GM10266 (cell line): ENCODE data around the gene SAXO1.
"Not testable (repeated sequence)": the region's sequence is repeated elsewhere in the genome, so short reads cannot be mapped to it uniquely, and the experiment has no call there.

ENCODE experiments used
- DNase-seq: peaks from one replicate; pipeline ENCODE4 v3.0.0; 2012; ENCODE audit errors: extremely low spot score
- CTCF ChIP-seq: IDR thresholded peaks from 2 replicates; pipeline ENCODE4 v1.5.1; 2012; ENCODE audit warnings: mild to moderate bottlenecking, low read depth; ENCODE audit not compliant: control insufficient read depth, insufficient read depth; ENCODE audit errors: missing control alignments

SAXO1 gene

DNA sequence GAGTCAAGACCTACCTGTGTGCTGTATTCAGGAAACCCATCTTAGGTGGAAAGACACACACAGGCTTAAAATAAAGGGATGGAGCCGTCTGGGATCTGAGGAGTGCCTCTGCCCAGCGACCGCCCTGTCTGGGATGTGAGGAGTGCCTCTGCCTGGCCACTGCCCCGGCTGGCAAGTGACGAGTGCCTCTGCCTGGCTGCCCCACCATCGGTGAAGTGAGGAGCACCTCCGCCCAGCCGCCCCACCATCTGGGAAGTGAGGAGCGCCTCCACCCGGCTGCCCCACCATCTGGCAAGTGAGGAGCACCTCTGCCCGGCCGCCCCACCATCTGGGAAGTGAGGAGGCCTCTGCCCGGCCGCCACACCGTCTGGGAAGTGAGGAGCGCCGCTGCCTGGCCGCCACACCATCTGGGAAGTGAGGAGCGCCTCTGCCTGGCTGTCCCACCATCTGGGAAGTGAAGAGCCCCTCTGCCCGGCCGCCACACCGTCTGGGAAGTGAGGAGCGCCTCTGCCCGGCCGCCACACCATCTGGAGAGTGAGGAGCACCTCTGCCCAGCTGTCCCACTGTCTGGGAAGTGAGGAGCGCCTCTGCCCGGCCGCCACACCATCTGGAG is 33.7 kb downstream of the SAXO1 start:
- no peak for TF ChIP-seq CTCF
- no peak for DNase-seq

DNA sequence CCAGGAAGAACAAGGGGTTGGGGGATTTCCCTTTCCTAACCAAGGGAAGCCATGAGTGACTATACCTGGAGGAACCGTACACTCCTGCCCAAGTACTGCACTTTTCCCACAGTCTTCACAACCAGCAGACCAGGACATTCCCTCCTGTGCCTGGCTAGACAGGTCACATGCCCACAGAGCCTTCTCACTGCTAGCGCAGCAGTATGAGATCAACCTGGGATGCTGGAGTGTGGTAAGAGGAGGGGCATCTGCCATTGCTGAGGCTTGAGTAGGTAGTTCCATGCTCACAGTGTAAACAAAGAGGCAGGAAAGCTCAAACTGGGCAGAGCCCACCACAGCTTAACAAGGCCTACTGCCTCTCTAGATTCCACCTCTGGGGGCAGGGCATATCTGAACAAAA is 35.9 kb downstream of the SAXO1 start:
- no peak for TF ChIP-seq CTCF
- DNase-seq, result no peak

- no peak for TF ChIP-seq CTCF
These were observed 36.8 kb downstream of the SAXO1 start for GRCh38 chr9:18996211-18996610.

DNA sequence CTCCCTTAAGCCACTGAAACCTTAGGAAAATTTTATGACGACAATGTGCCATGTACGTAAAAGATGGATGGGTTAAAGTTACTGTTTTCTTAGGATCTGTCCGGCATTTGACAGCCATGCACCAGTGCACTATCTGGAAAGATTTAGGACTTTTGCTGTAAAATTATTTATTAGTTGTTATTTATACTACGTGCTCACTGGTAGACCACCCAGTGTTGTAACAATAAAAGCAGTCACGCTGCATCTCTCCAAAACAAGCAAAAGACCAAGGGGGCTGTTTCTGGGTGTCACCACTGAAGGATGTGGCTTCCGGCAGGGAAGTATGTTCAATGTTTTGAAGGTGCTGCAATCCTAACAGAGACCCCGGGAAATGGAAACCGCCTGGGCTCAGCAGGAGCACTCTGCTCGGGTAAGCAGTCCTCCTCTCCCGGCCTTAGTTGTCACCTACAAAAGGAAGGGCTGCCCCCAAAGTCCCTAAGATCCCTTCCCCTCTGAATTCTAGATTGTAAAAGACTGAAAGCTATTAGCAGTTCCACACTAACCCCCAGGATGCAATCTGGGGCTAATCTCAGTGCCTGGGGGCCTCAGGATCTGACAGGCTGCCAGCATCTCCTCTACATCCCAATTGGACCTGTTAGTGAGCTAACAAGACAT is 38.6 kb downstream of the SAXO1 start:
- no peak for DNase-seq
- TF ChIP-seq CTCF, result no peak

More at GRCh38 chr9:18996211-18996610, 36.8 kb downstream of the SAXO1 start:
- DNase-seq, result no peak

- DNase-seq, result not testable (repeated sequence)
These were observed 41.8 kb downstream of the SAXO1 start for GRCh38 chr9:18991197-18991596.

- DNase-seq, result no peak
- no peak for TF ChIP-seq CTCF
These were observed 42.5 kb downstream of the SAXO1 start for GRCh38 chr9:18990494-18990893.

DNA sequence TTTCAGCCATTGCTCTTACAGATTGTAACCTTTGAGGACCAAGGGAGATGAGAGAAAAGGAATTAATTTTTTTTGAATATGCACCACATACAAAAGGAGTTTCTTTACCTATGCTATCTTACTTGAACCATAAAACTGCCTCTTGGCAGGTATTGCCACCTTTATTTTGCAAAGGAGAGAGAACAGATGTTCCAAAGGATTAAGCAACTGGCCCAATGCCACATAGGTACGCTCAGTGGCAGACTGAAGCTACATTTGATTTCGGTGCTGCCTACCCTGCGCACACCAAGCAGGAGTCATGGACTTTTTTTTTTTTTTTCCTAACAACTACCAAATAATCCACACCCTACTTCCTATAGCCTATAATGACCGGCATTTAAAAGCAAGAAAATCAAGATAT is 43.1 kb downstream of the SAXO1 start:
- DNase-seq, result no peak

More for the DNA sequence above, 43.1 kb downstream of the SAXO1 start:
- TF ChIP-seq CTCF, result no peak
